Measurements from ENCODE around the gene B3GNT5. TPM values are rescaled to one million over a fixed set of nuclear protein-coding genes. Genes with fewer than 3 reads are reported as not detected.

B3GNT5 gene
- total and polyA plus RNA-seq, 9 of the 15 experiments (the other 6 are each of a cell fraction or from before 2014, with no cell fraction given): 8.8 to 23.8 (median 14.4) TPM

DNA sequence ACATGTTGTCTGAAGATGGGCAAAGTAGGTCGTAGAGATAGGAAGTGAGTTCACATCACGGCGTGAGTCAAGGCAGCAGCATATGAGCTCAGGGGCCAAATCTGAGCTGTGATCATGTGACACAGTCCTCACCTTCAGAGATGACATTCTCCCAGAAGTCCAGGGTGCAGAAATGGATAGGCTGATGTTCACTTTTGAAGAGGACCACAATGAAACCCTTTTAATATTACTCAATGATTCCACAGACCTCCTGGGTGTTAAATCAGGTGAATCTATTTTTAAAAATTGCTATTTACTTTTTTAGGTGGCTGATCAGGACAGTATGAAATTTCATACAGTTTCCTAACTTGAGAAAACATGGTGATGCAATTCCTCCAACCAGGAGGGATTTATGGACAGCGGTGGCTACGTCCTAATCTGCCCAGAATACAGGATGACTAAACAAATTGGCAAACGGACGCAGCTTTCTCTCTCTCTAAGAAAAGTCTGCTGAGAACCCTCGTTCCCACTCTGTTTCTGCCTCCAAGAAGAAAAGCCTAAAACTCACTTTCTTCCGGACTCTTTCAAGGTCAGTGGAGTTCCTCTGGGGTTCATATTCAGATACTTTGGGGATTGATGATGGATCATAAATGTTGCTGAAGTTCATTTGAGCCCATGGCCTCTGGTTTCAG, 34.4 kb downstream of the B3GNT5 start (continued):
- TF ChIP-seq BRD9 (IDR thresholded peaks at IDR 0.05; ENCODE audit: low read depth, partially characterized antibody) (peak; percentile 63), BRCA1 (IDR thresholded peaks at IDR 0.05) (no peak), BRCA1 (CRISPR knock-in tag; IDR thresholded peaks at IDR 0.05) (no peak), ZBTB7A (IDR thresholded peaks at IDR 0.05; ENCODE audit: borderline replicate concordance, control insufficient read depth, low read depth, low read length) (no peak), FOS (IDR thresholded peaks at IDR 0.05; ENCODE audit: extremely low read depth, insufficient read length) (no peak), TSC22D4 (tag; IDR thresholded peaks at IDR 0.05) (no peak), MCM5 (IDR thresholded peaks at IDR 0.05; ENCODE audit: low read depth) (no peak), SMC3 (conservative IDR thresholded peaks at IDR 0.05; ENCODE audit: insufficient read depth, low read depth, low read length) (no peak), ZNF311 (CRISPR knock-in tag; IDR thresholded peaks at IDR 0.05) (peak; percentile 70; the same call in 1 of the 2 replicates), TAF9B (IDR thresholded peaks at IDR 0.05; ENCODE audit: partially characterized antibody) (no peak), FUS (optimal IDR thresholded peaks at IDR 0.05; ENCODE audit: low read depth, low read length) (no peak), NCOA1 (IDR thresholded peaks at IDR 0.05; ENCODE audit: low read depth) (no peak), GATAD2B (IDR thresholded peaks at IDR 0.05; ENCODE audit: borderline replicate concordance) (no peak), FOXK1 (CRISPR knock-in tag; IDR thresholded peaks at IDR 0.05; ENCODE audit: borderline replicate concordance) (no peak), ZNF583 (CRISPR knock-in tag; IDR thresholded peaks at IDR 0.05) (peak; percentile 24; the same call in 1 of the 2 replicates), EWSR1 (IDR thresholded peaks at IDR 0.05; ENCODE audit: borderline replicate concordance, low read depth, partially characterized antibody) (no peak), MYBL2 (IDR thresholded peaks at IDR 0.05; ENCODE audit: low read depth) (no peak), MYBL2 (CRISPR knock-in tag; IDR thresholded peaks at IDR 0.05; ENCODE audit: borderline replicate concordance) (no peak)
- TF ChIP-seq, protein P1, sequence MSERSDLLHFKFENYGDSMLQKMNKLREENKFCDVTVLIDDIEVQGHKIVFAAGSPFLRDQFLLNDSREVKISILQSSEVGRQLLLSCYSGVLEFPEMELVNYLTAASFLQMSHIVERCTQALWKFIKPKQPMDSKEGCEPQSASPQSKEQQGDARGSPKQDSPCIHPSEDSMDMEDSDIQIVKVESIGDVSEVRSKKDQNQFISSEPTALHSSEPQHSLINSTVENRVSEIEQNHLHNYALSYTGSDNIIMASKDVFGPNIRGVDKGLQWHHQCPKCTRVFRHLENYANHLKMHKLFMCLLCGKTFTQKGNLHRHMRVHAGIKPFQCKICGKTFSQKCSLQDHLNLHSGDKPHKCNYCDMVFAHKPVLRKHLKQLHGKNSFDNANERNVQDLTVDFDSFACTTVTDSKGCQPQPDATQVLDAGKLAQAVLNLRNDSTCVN (CRISPR knock-in tag; IDR thresholded peaks at IDR 0.05): no peak
- TF ChIP-seq, protein P2, sequence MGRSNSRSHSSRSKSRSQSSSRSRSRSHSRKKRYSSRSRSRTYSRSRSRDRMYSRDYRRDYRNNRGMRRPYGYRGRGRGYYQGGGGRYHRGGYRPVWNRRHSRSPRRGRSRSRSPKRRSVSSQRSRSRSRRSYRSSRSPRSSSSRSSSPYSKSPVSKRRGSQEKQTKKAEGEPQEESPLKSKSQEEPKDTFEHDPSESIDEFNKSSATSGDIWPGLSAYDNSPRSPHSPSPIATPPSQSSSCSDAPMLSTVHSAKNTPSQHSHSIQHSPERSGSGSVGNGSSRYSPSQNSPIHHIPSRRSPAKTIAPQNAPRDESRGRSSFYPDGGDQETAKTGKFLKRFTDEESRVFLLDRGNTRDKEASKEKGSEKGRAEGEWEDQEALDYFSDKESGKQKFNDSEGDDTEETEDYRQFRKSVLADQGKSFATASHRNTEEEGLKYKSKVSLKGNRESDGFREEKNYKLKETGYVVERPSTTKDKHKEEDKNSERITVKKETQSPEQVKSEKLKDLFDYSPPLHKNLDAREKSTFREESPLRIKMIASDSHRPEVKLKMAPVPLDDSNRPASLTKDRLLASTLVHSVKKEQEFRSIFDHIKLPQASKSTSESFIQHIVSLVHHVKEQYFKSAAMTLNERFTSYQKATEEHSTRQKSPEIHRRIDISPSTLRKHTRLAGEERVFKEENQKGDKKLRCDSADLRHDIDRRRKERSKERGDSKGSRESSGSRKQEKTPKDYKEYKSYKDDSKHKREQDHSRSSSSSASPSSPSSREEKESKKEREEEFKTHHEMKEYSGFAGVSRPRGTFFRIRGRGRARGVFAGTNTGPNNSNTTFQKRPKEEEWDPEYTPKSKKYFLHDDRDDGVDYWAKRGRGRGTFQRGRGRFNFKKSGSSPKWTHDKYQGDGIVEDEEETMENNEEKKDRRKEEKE (IDR thresholded peaks at IDR 0.05; ENCODE audit: borderline replicate concordance in 1 of 2, control insufficient read depth in 1 of 2, low read depth in 2 of 2, low read length in 1 of 2): no peak
- TF ChIP-seq, protein P3, sequence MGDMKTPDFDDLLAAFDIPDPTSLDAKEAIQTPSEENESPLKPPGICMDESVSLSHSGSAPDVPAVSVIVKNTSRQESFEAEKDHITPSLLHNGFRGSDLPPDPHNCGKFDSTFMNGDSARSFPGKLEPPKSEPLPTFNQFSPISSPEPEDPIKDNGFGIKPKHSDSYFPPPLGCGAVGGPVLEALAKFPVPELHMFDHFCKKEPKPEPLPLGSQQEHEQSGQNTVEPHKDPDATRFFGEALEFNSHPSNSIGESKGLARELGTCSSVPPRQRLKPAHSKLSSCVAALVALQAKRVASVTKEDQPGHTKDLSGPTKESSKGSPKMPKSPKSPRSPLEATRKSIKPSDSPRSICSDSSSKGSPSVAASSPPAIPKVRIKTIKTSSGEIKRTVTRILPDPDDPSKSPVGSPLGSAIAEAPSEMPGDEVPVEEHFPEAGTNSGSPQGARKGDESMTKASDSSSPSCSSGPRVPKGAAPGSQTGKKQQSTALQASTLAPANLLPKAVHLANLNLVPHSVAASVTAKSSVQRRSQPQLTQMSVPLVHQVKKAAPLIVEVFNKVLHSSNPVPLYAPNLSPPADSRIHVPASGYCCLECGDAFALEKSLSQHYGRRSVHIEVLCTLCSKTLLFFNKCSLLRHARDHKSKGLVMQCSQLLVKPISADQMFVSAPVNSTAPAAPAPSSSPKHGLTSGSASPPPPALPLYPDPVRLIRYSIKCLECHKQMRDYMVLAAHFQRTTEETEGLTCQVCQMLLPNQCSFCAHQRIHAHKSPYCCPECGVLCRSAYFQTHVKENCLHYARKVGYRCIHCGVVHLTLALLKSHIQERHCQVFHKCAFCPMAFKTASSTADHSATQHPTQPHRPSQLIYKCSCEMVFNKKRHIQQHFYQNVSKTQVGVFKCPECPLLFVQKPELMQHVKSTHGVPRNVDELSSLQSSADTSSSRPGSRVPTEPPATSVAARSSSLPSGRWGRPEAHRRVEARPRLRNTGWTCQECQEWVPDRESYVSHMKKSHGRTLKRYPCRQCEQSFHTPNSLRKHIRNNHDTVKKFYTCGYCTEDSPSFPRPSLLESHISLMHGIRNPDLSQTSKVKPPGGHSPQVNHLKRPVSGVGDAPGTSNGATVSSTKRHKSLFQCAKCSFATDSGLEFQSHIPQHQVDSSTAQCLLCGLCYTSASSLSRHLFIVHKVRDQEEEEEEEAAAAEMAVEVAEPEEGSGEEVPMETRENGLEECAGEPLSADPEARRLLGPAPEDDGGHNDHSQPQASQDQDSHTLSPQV (IDR thresholded peaks at IDR 0.05): peak; percentile 96
